Measurements from ENCODE around the gene KIF2A.

The KIF2A gene

GRCh38 chr5:62305715-62306322 lies at the start of gene KIF2A:
Gene KIF2A, plus strand, starts transcription at chr5:62306206. Its CDS starts 267 bp downstream, at chr5:62306473.
- peak; percentile 86 for DNase-seq (ENCODE audit: low read depth)

- no peak for DNase-seq (ENCODE audit: low read depth)
These were observed 49.0 kb upstream of the KIF2A start for GRCh38 chr5:62257020-62257367.

- DNase-seq (ENCODE audit: low read depth) = no peak
These were observed 47.4 kb upstream of the KIF2A start for GRCh38 chr5:62258654-62259053.

GRCh38 chr5:62259699-62260250 lies 46.2 kb upstream of the KIF2A start:
- DNase-seq (ENCODE audit: low read depth) = no peak

GRCh38 chr5:62260513-62260912 lies 45.5 kb upstream of the KIF2A start:
- DNase-seq (ENCODE audit: low read depth) = no peak

GRCh38 chr5:62263401-62263800 lies 42.6 kb upstream of the KIF2A start:
- DNase-seq (ENCODE audit: low read depth) = no peak

- DNase-seq (ENCODE audit: low read depth) = no peak
These were observed 40.3 kb upstream of the KIF2A start for GRCh38 chr5:62265648-62266112.

GRCh38 chr5:62266573-62266972 lies 39.4 kb upstream of the KIF2A start:
- DNase-seq (ENCODE audit: low read depth) = no peak

GRCh38 chr5:62268234-62268633 lies 37.8 kb upstream of the KIF2A start:
- DNase-seq (ENCODE audit: low read depth) = no peak

- DNase-seq (ENCODE audit: low read depth) = no peak
These were observed 37.2 kb upstream of the KIF2A start for GRCh38 chr5:62268792-62269191.

GRCh38 chr5:62271370-62271769 lies 34.6 kb upstream of the KIF2A start:
- DNase-seq (ENCODE audit: low read depth) = no peak

- DNase-seq (ENCODE audit: low read depth) = no peak
These were observed 34.1 kb upstream of the KIF2A start for GRCh38 chr5:62271870-62272269.

GRCh38 chr5:62273687-62274086 lies 32.3 kb upstream of the KIF2A start:
- no peak for DNase-seq (ENCODE audit: low read depth)

- DNase-seq (ENCODE audit: low read depth) = no peak
These were observed 30.4 kb upstream of the KIF2A start for GRCh38 chr5:62275581-62275980.

GRCh38 chr5:62281411-62281810 lies 24.6 kb upstream of the KIF2A start:
- no peak for DNase-seq (ENCODE audit: low read depth)

GRCh38 chr5:62282064-62282463 lies 23.9 kb upstream of the KIF2A start:
- DNase-seq (ENCODE audit: low read depth) = no peak

- no peak for DNase-seq (ENCODE audit: low read depth)
These were observed 23.0 kb upstream of the KIF2A start for GRCh38 chr5:62283005-62283404.

GRCh38 chr5:62283861-62284260 lies 22.1 kb upstream of the KIF2A start:
- DNase-seq (ENCODE audit: low read depth) = no peak

- no peak for DNase-seq (ENCODE audit: low read depth)
These were observed 20.8 kb upstream of the KIF2A start for GRCh38 chr5:62284946-62285891.

- DNase-seq (ENCODE audit: low read depth) = no peak
These were observed 19.2 kb upstream of the KIF2A start for GRCh38 chr5:62286834-62287233.

GRCh38 chr5:62287237-62287636 lies 18.8 kb upstream of the KIF2A start:
- no peak for DNase-seq (ENCODE audit: low read depth)

GRCh38 chr5:62288118-62288517 lies 17.9 kb upstream of the KIF2A start:
- DNase-seq (ENCODE audit: low read depth) = no peak

- no peak for DNase-seq (ENCODE audit: low read depth)
These were observed 16.2 kb upstream of the KIF2A start for GRCh38 chr5:62289813-62290212.

Data from stimulated activated CD8-positive, alpha-beta memory T cell treated with anti-CD3 and anti-CD28 coated beads, Interleukin-15, amount 100 ng/mL, for 24 hours (primary cell).